ENCODE measurements around the gene CNTRL.
A peak's percentile ranks its signal among the peaks of the same experiment; 100 is the strongest.

CNTRL gene

GRCh38 chr9:121055642-121056143, 19.1 kb upstream of the CNTRL start:
- Mint-ChIP-seq H3K36me3 (ENCODE audit: low read depth) (peaks cover 6% of the 10 kb centered on the region), H3K9me3 (peaks cover 6% of the 10 kb centered on the region), H3K27me3 (ENCODE audit: low read depth) (no peaks in the 10 kb centered on the region), H3K4me3 (no peak overlapping the region), H3K4me1 (peaks cover 6% of the 10 kb centered on the region), H3K27ac (no peak overlapping the region)
- no peak for TF ChIP-seq CTCF (IDR thresholded peaks at IDR 0.05; ENCODE audit: unreplicated experiment in 3 of 3)

DNA sequence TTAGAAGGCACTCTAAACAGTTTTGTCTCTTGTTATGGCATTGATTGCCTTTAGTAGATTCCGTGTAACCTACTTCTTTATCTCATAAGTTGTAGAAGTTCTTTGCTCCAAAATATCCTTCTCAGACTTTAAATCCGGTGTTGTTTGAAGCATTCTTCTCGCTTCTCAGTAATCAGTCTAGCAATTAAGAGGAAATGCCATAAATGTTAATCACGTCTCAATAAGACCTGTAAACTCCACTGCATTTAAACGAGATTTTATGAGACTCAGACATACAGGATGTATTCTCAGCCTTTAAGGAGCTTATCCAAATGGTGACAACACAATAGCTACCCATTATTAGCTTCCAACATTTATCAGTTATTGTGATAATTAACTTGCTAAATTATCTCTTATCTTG, 16.9 kb upstream of the CNTRL start:
- no peak overlapping the region for H3K4me3 Mint-ChIP-seq
- no peak for TF ChIP-seq CTCF (IDR thresholded peaks at IDR 0.05; ENCODE audit: unreplicated experiment in 3 of 3)

GRCh38 chr9:121059513-121059912, 15.2 kb upstream of the CNTRL start:
- H3K27me3 Mint-ChIP-seq (ENCODE audit: low read depth) = no peaks in the 10 kb centered on the region
- no peak overlapping the region for H3K27ac Mint-ChIP-seq
- H3K4me3 Mint-ChIP-seq = no peak overlapping the region
- TF ChIP-seq CTCF (IDR thresholded peaks at IDR 0.05; ENCODE audit: unreplicated experiment in 3 of 3) = no peak
- H3K36me3 Mint-ChIP-seq (ENCODE audit: low read depth) = peaks cover 6% of the 10 kb centered on the region
- peaks cover 12% of the 10 kb centered on the region for H3K4me1 Mint-ChIP-seq
- H3K9me3 Mint-ChIP-seq = peaks cover 6% of the 10 kb centered on the region

More for the DNA sequence above, 16.9 kb upstream of the CNTRL start:
- Mint-ChIP-seq H3K27ac (no peak overlapping the region), H3K4me1 (peaks cover 12% of the 10 kb centered on the region), H3K27me3 (ENCODE audit: low read depth) (no peaks in the 10 kb centered on the region), H3K9me3 (peaks cover 6% of the 10 kb centered on the region), H3K36me3 (ENCODE audit: low read depth) (peaks cover 6% of the 10 kb centered on the region)

DNA sequence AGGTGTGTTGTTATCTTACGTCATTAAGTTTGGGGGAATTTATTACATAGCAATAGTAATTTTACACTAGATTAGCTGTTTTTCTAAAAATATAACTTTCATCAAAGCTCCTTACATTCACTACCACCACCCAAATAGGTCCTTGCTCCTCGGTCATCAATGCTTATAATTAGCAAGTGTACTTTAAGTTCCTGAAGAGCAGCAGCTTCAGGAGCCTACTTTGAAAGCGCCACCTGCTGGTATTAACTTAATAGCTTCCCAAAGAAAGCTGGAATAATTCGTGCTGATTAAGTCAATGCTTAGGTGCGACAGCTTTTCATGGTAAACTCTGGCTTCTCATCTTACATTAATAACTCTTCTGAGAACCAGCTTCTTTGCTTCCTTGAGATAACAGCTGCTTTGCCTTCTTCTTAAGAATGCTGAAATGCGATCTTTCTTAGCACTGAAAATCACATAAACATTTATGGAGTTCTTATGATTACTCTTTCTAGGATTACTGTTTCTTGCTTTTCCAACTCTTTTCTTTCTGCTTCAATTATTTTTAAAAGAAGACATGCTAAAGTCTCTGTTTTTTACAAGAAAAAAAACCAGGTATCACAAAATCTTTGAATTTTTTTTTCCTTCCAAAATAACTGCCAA, 14.6 kb upstream of the CNTRL start:
- Mint-ChIP-seq H3K4me3 (no peak overlapping the region), H3K9me3 (peaks cover 6% of the 10 kb centered on the region), H3K27me3 (ENCODE audit: low read depth) (no peaks in the 10 kb centered on the region), H3K36me3 (ENCODE audit: low read depth) (peaks cover 6% of the 10 kb centered on the region), H3K4me1 (peaks cover 12% of the 10 kb centered on the region), H3K27ac (no peak overlapping the region)
- peak; percentile 72 to 77 (median 74) for TF ChIP-seq CTCF (IDR thresholded peaks at IDR 0.05; ENCODE audit: unreplicated experiment in 3 of 3)

- peaks cover 20% of the 10 kb centered on the region for H3K36me3 Mint-ChIP-seq (ENCODE audit: low read depth)
- peaks cover 4% of the 10 kb centered on the region for H3K4me1 Mint-ChIP-seq
- no peak overlapping the region for H3K27ac Mint-ChIP-seq
- H3K27me3 Mint-ChIP-seq (ENCODE audit: low read depth) = no peaks in the 10 kb centered on the region
- no peak overlapping the region for H3K4me3 Mint-ChIP-seq
- TF ChIP-seq CTCF (IDR thresholded peaks at IDR 0.05; ENCODE audit: unreplicated experiment in 3 of 3) = no peak
- peaks cover 15% of the 10 kb centered on the region for H3K9me3 Mint-ChIP-seq
These were observed 7.9 kb upstream of the CNTRL start for GRCh38 chr9:121066850-121067249.

- Mint-ChIP-seq H3K4me3 (no peak overlapping the region), H3K9me3 (peaks cover 15% of the 10 kb centered on the region), H3K27me3 (ENCODE audit: low read depth) (no peaks in the 10 kb centered on the region), H3K36me3 (ENCODE audit: low read depth) (peaks cover 20% of the 10 kb centered on the region), H3K4me1 (no peaks in the 10 kb centered on the region), H3K27ac (no peak overlapping the region)
- TF ChIP-seq CTCF (IDR thresholded peaks at IDR 0.05; ENCODE audit: unreplicated experiment in 3 of 3) = no peak
These were observed 7.1 kb upstream of the CNTRL start for GRCh38 chr9:121067640-121068039.
